Skeletal muscle satellite cell (primary cell): ENCODE results near the gene UNC79.

Experiments used
- H3K27me3 ChIP-seq: 2 replicates; pipeline ENCODE4 v1.7.0; 2013; ENCODE audit warnings: low read length; ENCODE audit not compliant: control insufficient read depth, insufficient read depth
- H3K36me3 ChIP-seq: 2 replicates; pipeline ENCODE4 v1.7.0; 2013; ENCODE audit warnings: mild to moderate bottlenecking, control low read depth, low read length; ENCODE audit not compliant: insufficient read depth
- H3K4me1 ChIP-seq: 2 replicates; pipeline ENCODE4 v1.7.0; 2013; ENCODE audit warnings: low read length; ENCODE audit not compliant: control insufficient read depth, insufficient read depth
- H3K4me2 ChIP-seq: 2 replicates; pipeline ENCODE4 v1.7.0; 2013; ENCODE audit warnings: mild to moderate bottlenecking, low read length
- H3K4me3 ChIP-seq: 2 replicates; pipeline ENCODE4 v1.7.0; 2013; ENCODE audit warnings: low read length
- H3K9ac ChIP-seq: 2 replicates; pipeline ENCODE4 v1.7.0; 2013; ENCODE audit warnings: mild to moderate bottlenecking, low read depth, low read length, moderate library complexity
- H3K9me3 ChIP-seq: replicated peaks from 2 replicates; pipeline ENCODE4 v1.7.0; 2013; ENCODE audit warnings: mild to moderate bottlenecking, control low read depth, low read length

The UNC79 gene

GRCh38 chr14:93720981-93721483, 290.3 kb downstream of the UNC79 start:
- no peaks in the 10 kb centered on the region for H3K4me1 ChIP-seq
- no peak overlapping the region for H3K9ac ChIP-seq
- H3K27me3 ChIP-seq, result no peaks in the 10 kb centered on the region
- H3K9me3 ChIP-seq, result peaks cover 7% of the 10 kb centered on the region
- no peak overlapping the region for H3K4me3 ChIP-seq
- H3K4me2 ChIP-seq, result no peak overlapping the region
- no peaks in the 10 kb centered on the region for H3K36me3 ChIP-seq

DNA sequence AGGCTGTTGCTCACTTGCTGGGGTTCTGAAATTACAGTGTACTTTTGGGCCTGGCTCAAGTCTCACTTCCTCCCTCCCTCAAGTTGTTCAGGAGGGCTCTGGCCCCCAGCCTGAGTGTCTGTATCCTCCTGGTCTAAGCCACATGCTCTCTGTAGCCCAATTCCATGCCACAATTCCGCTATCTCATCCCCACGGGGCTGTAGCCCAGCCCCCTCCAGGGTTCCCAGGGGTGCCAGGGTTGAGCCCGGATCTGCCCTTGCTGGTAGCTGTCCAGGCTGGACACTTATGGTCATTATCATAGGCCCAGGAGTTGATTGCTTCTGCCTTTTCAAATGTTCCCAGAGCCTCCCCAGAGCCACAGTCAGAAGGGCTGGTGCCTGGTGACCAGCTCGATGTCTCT, 292.3 kb downstream of the UNC79 start:
- Histone ChIP-seq H3K27me3 (no peaks in the 10 kb centered on the region), H3K36me3 (no peaks in the 10 kb centered on the region), H3K9ac (no peak overlapping the region), H3K9me3 (peaks cover 10% of the 10 kb centered on the region), H3K4me3 (no peak overlapping the region), H3K4me2 (no peak overlapping the region), H3K4me1 (no peaks in the 10 kb centered on the region)

GRCh38 chr14:93725002-93725582, 294.4 kb downstream of the UNC79 start:
- H3K36me3 ChIP-seq, result no peaks in the 10 kb centered on the region
- no peak overlapping the region for H3K4me3 ChIP-seq
- no peak overlapping the region for H3K9ac ChIP-seq
- H3K4me2 ChIP-seq, result no peak overlapping the region
- no peaks in the 10 kb centered on the region for H3K27me3 ChIP-seq
- no peaks in the 10 kb centered on the region for H3K4me1 ChIP-seq
- H3K9me3 ChIP-seq, result peaks cover 12% of the 10 kb centered on the region

DNA sequence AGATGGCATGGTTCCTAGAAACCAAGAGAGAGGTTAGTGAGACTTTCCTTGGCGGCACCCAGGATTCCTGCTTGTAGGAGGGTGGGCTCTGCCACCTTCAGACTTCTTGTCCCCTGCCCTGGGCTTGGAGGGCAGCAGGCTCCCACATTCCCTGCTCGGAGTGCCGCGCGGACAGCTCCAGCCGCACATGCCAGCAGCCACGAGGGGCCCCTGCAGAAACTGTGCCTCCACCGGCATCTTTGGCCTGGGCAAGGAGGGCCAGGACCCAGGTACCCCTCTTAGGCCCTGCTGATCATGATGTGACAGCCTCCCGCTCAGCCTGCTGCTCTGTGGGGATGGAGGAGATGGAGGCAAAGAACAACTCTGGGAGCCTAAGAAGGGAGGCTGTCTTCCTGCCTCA, 295.3 kb downstream of the UNC79 start:
- H3K4me2 ChIP-seq, result no peak overlapping the region
- H3K36me3 ChIP-seq, result no peaks in the 10 kb centered on the region

GRCh38 chr14:93727039-93727740, 296.5 kb downstream of the UNC79 start:
- Histone ChIP-seq H3K9me3 (peaks cover 12% of the 10 kb centered on the region), H3K27me3 (no peaks in the 10 kb centered on the region)

More for the DNA sequence above, 295.3 kb downstream of the UNC79 start:
- H3K9me3 ChIP-seq, result peaks cover 14% of the 10 kb centered on the region
- no peak overlapping the region for H3K9ac ChIP-seq
- no peaks in the 10 kb centered on the region for H3K27me3 ChIP-seq
- no peaks in the 10 kb centered on the region for H3K4me1 ChIP-seq
- no peak overlapping the region for H3K4me3 ChIP-seq

DNA sequence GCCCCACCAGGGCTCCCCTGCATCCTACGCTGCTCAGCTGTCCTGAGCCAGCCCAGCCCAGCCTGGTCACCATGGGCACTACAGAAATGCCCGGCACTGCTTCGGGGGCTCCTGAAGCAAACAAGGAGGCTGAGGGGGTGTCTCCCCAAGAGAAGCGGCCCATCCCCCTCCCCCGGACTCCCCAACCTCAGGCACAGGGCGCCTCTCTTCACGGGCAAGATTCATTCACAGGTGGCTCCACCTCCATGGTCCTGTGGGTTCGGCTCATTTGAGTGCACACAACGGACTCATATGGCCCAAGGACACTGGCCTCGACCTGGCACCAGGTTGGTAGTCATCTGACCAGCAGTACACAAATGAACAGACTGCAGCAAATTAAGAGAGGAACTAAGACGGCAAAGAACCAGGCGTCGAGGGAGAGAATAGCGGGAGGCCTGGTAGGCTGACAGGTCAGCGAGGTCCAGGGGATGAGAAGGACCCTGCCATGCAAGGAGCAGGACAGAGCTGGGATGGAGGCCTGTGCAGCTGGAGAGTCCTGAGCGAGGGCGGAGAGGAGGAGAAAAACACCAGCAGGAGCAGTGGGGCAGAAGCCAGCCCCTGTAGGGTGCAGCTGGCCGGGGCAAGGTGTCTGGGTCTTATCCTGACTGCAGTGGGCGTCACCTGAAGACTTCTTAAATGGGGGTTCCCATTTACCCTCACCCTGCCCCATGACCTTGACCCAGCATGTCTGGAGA, 297.3 kb downstream of the UNC79 start:
- peaks cover 15% of the 10 kb centered on the region for H3K9me3 ChIP-seq
- no peaks in the 10 kb centered on the region for H3K27me3 ChIP-seq
- no peak overlapping the region for H3K4me2 ChIP-seq
- H3K9ac ChIP-seq, result no peak overlapping the region
- no peak overlapping the region for H3K4me3 ChIP-seq
- H3K4me1 ChIP-seq, result no peaks in the 10 kb centered on the region
- H3K36me3 ChIP-seq, result no peaks in the 10 kb centered on the region

More at GRCh38 chr14:93727039-93727740, 296.5 kb downstream of the UNC79 start:
- no peaks in the 10 kb centered on the region for H3K4me1 ChIP-seq
- H3K4me2 ChIP-seq, result no peak overlapping the region
- H3K4me3 ChIP-seq, result no peak overlapping the region
- no peaks in the 10 kb centered on the region for H3K36me3 ChIP-seq
- no peak overlapping the region for H3K9ac ChIP-seq

- H3K9ac ChIP-seq, result no peak overlapping the region
- H3K9me3 ChIP-seq, result peaks cover 15% of the 10 kb centered on the region
- H3K27me3 ChIP-seq, result no peaks in the 10 kb centered on the region
- H3K4me2 ChIP-seq, result no peak overlapping the region
- H3K36me3 ChIP-seq, result no peaks in the 10 kb centered on the region
- H3K4me3 ChIP-seq, result no peak overlapping the region
- H3K4me1 ChIP-seq, result no peaks in the 10 kb centered on the region
Measured at GRCh38 chr14:93728651-93729016, 297.9 kb downstream of the UNC79 start.

- Histone ChIP-seq H3K27me3 (no peaks in the 10 kb centered on the region), H3K4me3 (no peak overlapping the region), H3K9ac (no peak overlapping the region), H3K9me3 (peaks cover 15% of the 10 kb centered on the region), H3K36me3 (no peaks in the 10 kb centered on the region), H3K4me2 (no peak overlapping the region), H3K4me1 (no peaks in the 10 kb centered on the region)
Measured at GRCh38 chr14:93729993-93730392, 299.3 kb downstream of the UNC79 start.

GRCh38 chr14:93731753-93732152, 301.0 kb downstream of the UNC79 start:
- Histone ChIP-seq H3K9me3 (peaks cover 13% of the 10 kb centered on the region), H3K27me3 (no peaks in the 10 kb centered on the region), H3K4me2 (no peak overlapping the region), H3K36me3 (no peaks in the 10 kb centered on the region), H3K4me3 (no peak overlapping the region), H3K4me1 (no peaks in the 10 kb centered on the region), H3K9ac (no peak overlapping the region)

DNA sequence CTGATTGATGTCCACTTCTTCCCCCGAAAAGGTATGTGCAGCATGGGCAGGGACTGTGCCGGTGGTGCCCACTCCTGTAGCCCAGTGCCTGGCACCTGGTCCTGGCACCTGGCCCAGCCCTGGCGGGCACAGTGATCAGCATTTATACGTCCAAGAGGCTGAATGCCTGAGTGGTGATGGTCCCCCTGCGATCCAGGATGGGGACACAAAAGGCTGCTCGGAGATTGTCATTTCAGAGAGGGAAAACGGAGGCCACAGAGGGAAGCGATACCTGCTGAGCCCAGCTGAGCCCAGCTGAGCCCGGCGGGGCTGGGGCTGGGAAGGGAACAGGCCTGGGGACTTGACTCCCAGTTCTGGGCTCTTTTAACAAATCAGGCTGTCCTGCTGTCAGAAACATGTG, 301.8 kb downstream of the UNC79 start:
- no peak overlapping the region for H3K9ac ChIP-seq
- no peak overlapping the region for H3K4me2 ChIP-seq
- no peak overlapping the region for H3K4me3 ChIP-seq
- peaks cover 8% of the 10 kb centered on the region for H3K9me3 ChIP-seq
- H3K27me3 ChIP-seq, result no peaks in the 10 kb centered on the region
- no peaks in the 10 kb centered on the region for H3K36me3 ChIP-seq
- no peaks in the 10 kb centered on the region for H3K4me1 ChIP-seq

DNA sequence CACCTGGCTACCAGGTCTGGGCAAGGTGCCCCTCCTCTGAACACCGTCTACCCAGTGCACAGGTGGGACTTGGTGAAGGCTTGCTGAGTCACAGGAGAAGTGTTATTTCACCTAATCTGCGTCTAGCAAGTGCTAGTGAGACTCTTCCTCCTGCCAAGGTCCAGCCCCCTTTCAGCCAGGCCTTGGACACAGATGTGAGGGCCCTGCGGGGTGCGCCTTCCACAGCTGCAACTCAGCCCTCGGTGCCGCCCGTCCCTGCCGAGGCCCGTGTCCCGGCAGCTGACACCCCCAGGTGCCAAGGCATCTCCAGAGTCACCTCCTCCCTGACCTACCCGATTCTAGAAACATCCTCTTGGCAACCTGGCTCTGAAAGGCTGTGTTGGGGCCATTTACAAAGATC, 302.5 kb downstream of the UNC79 start:
- H3K4me2 ChIP-seq, result no peak overlapping the region
- H3K36me3 ChIP-seq, result no peaks in the 10 kb centered on the region
- no peaks in the 10 kb centered on the region for H3K27me3 ChIP-seq
- H3K9me3 ChIP-seq, result peaks cover 8% of the 10 kb centered on the region
- no peak overlapping the region for H3K4me3 ChIP-seq
- H3K4me1 ChIP-seq, result no peaks in the 10 kb centered on the region
- no peak overlapping the region for H3K9ac ChIP-seq
